HL-60 (cell line): Measurements from ENCODE around the gene SCIN.
"Not testable (repeated sequence)": the region's sequence is repeated elsewhere in the genome, so short reads cannot be mapped to it uniquely, and the experiment has no call there.

Source experiments
- DNase-seq, 2 experiments: peaks; one replicate each; pipeline ENCODE4 v3.0.0-alpha.2; 2010 to 2020; ENCODE audit warnings: low read depth in 1 of 2, low spot score in 1 of 2
- H3K27ac ChIP-seq: fragments of 250-450 bp; sonication (Bioruptor Pico); replicated peaks from 2 replicates; pipeline ENCODE4 v1.5.1; 2020; ENCODE audit warnings: mild to moderate bottlenecking, moderate library complexity
- H3K27me3 ChIP-seq: fragments of 250-450 bp; sonication (Bioruptor Pico); 2 replicates; pipeline ENCODE4 v1.5.1; 2021; ENCODE audit warnings: mild to moderate bottlenecking, moderate library complexity; ENCODE audit not compliant: insufficient read depth, poor library complexity, severe bottlenecking
- H3K4me3 ChIP-seq: replicated peaks from 2 replicates; pipeline ENCODE4 v1.5.1; 2011; ENCODE audit warnings: mild to moderate bottlenecking, control low read depth, low read length; ENCODE audit not compliant: insufficient read depth
- GABPA ChIP-seq: IDR thresholded peaks from 2 replicates; pipeline ENCODE4 v1.6.1; 2012; ENCODE audit warnings: low read depth
- POLR2AphosphoS5 ChIP-seq: IDR thresholded peaks from 2 replicates; pipeline ENCODE4 v1.6.1; 2012; ENCODE audit warnings: low read depth
- SPI1 ChIP-seq: IDR thresholded peaks from 2 replicates; pipeline ENCODE4 v1.6.1; 2012; ENCODE audit warnings: low read depth, mild to moderate bottlenecking, borderline replicate concordance
- TF ChIP-seq, protein P1 (sequence below): IDR thresholded peaks from one replicate; pipeline ENCODE4 v1.5.1; 2011; ENCODE audit warnings: low read length, control low read depth, inconsistent platforms; ENCODE audit not compliant: insufficient read depth
- TF ChIP-seq, protein P2 (sequence below): IDR thresholded peaks from 2 replicates; pipeline ENCODE4 v1.6.1; 2012; ENCODE audit warnings: low read depth; ENCODE audit not compliant: insufficient replicate concordance

The SCIN gene

DNA sequence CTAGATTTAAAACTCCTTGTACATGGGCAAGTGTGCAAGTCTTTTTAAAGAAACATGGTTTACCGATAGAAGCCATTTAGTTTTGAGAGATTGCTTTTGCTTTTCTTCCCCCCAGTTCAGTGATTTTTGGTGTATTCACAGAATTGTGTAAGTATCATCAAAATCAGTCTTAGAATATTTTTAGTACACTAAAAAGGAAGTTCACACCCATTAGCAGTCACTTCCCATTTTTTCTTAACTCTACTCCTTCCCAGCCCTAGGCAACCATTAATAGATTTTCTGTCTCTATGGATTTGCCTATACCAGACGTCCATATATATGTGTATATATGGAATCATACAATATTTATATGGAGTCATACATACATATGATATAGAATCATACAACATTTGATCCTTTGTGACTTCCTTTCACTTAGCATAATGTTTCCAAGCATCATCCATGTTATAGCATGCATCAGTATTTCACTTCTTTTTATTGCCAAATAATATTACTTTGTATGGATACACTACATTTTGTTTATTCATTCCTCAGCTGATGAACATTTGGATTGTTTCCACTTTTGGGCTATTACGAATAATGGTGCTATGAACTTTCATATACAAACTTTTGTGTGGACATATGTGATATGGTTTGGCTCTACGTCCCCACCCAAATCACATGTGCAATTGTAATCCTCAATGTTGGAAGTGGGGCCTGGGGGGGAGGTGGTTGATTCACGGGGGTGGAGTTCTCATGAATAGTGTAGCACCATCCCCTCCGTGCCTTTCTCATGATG lies 100.4 kb downstream of the SCIN start:
- H3K27me3 ChIP-seq = no peaks in the 10 kb centered on the region
- no peak for TF ChIP-seq GABPA
- peak; percentile 94 for TF ChIP-seq SPI1
- peak in 1 of 2 experiments; percentile 3 for DNase-seq
- no peak overlapping the region for H3K27ac ChIP-seq
- no peak overlapping the region for H3K4me3 ChIP-seq

DNA sequence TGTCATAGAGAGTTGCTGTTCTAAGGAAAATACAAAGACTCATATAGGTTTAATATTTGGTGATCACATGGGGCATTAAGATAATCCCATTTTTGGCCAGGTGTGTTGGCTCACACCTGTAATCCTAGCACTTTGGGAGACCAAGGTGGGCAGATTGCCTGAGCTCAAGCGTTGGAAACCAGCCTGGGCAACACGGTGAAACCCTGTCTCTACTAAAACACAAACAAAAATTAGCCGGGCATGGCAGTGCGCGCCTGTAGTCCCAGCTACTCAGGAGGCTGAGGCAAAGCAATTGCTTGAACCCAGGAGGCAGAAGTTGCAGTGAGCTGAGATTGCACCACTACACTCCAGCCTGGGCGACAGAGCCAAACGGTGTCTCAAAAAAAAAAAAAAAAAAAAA lies 102.9 kb downstream of the SCIN start:
- not testable (repeated sequence) for H3K27me3 ChIP-seq, H3K27ac ChIP-seq, H3K4me3 ChIP-seq
- DNase-seq = peak in 1 of 2 experiments; percentile 5

DNA sequence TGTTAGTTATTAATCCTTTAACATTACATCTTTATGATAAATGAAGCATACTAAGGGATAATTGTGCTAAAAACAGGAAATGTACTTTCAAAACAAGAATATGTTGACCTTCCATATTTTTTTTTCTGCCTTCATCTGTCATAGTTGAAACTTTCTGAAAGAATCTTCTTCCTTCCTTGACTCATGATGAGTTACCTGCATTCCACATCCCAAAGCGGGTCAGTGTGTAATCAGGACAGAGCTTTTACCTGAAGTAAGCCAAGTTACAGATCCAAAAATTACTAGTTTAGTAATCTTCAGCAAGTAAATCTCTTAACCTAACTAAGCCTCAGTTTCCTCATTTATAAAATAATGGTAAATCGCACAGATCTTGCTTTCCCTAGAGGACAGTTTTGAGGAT lies 103.5 kb downstream of the SCIN start:
- Histone ChIP-seq H3K4me3 (no peak overlapping the region), H3K27me3 (no peaks in the 10 kb centered on the region), H3K27ac (no peak overlapping the region)
- DNase-seq = no peak
- TF ChIP-seq SPI1 (no peak), POLR2AphosphoS5 (no peak), GABPA (no peak)
- TF ChIP-seq, protein P1, sequence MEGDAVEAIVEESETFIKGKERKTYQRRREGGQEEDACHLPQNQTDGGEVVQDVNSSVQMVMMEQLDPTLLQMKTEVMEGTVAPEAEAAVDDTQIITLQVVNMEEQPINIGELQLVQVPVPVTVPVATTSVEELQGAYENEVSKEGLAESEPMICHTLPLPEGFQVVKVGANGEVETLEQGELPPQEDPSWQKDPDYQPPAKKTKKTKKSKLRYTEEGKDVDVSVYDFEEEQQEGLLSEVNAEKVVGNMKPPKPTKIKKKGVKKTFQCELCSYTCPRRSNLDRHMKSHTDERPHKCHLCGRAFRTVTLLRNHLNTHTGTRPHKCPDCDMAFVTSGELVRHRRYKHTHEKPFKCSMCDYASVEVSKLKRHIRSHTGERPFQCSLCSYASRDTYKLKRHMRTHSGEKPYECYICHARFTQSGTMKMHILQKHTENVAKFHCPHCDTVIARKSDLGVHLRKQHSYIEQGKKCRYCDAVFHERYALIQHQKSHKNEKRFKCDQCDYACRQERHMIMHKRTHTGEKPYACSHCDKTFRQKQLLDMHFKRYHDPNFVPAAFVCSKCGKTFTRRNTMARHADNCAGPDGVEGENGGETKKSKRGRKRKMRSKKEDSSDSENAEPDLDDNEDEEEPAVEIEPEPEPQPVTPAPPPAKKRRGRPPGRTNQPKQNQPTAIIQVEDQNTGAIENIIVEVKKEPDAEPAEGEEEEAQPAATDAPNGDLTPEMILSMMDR = no peak
- TF ChIP-seq, protein P2, sequence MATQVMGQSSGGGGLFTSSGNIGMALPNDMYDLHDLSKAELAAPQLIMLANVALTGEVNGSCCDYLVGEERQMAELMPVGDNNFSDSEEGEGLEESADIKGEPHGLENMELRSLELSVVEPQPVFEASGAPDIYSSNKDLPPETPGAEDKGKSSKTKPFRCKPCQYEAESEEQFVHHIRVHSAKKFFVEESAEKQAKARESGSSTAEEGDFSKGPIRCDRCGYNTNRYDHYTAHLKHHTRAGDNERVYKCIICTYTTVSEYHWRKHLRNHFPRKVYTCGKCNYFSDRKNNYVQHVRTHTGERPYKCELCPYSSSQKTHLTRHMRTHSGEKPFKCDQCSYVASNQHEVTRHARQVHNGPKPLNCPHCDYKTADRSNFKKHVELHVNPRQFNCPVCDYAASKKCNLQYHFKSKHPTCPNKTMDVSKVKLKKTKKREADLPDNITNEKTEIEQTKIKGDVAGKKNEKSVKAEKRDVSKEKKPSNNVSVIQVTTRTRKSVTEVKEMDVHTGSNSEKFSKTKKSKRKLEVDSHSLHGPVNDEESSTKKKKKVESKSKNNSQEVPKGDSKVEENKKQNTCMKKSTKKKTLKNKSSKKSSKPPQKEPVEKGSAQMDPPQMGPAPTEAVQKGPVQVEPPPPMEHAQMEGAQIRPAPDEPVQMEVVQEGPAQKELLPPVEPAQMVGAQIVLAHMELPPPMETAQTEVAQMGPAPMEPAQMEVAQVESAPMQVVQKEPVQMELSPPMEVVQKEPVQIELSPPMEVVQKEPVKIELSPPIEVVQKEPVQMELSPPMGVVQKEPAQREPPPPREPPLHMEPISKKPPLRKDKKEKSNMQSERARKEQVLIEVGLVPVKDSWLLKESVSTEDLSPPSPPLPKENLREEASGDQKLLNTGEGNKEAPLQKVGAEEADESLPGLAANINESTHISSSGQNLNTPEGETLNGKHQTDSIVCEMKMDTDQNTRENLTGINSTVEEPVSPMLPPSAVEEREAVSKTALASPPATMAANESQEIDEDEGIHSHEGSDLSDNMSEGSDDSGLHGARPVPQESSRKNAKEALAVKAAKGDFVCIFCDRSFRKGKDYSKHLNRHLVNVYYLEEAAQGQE = no peak

DNA sequence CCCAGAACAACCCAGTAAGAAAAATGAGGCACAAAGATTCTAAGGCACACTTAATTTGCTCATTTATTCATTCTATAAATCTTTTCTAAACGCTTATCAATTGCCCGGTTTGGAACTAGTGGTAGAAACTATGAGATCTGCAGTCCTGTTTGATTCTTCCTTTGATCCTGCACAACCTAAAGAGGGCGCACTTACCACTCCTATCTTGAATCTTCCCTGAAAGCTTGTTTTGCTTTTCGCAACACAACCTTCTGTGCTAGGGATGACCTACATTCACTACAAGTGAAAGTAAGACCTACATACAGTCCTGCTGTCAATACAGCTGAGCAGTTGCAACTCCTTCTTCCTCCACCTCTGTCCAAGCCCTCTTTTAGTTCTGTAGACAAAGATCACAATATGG lies 104.3 kb downstream of the SCIN start:
- no peak for TF ChIP-seq POLR2AphosphoS5
- TF ChIP-seq, protein P2 = no peak
- no peak for TF ChIP-seq GABPA
- TF ChIP-seq SPI1 = no peak
- TF ChIP-seq, protein P1 = no peak
- no peak overlapping the region for H3K4me3 ChIP-seq
- no peaks in the 10 kb centered on the region for H3K27me3 ChIP-seq
- no peak overlapping the region for H3K27ac ChIP-seq
- DNase-seq = peak in 1 of 2 experiments; percentile 45
